Measurements from ENCODE around the gene DIP2A.
"Not testable (repeated sequence)": the region's sequence is repeated elsewhere in the genome, so short reads cannot be mapped to it uniquely, and the experiment has no call there.

Gene DIP2A

GRCh38 chr21:46559291-46559983 is 100.7 kb downstream of the DIP2A start:
- DNase-seq: no peak

GRCh38 chr21:46560568-46561444 is 102.1 kb downstream of the DIP2A start:
- DNase-seq: no peak

- no peak for DNase-seq
Observed at GRCh38 chr21:46561445-46562090, 102.9 kb downstream of the DIP2A start.

GRCh38 chr21:46562472-46562871 is 103.8 kb downstream of the DIP2A start:
- no peak for DNase-seq

GRCh38 chr21:46562964-46563607 is 104.4 kb downstream of the DIP2A start:
- DNase-seq: no peak

- no peak for DNase-seq
Observed at GRCh38 chr21:46564391-46564790, 105.7 kb downstream of the DIP2A start.

GRCh38 chr21:46567348-46567747 is 108.7 kb downstream of the DIP2A start:
- no peak for DNase-seq

- no peak for DNase-seq
Observed at GRCh38 chr21:46568562-46568961, 109.9 kb downstream of the DIP2A start.

- no peak for DNase-seq
Observed at GRCh38 chr21:46569081-46569480, 110.4 kb downstream of the DIP2A start.

GRCh38 chr21:46570119-46570518 is 111.4 kb downstream of the DIP2A start:
- DNase-seq: no peak

- no peak for DNase-seq
Observed at GRCh38 chr21:46570631-46571030, 111.9 kb downstream of the DIP2A start.

- DNase-seq: no peak
Observed at GRCh38 chr21:46572850-46573249, 114.2 kb downstream of the DIP2A start.

- DNase-seq: not testable (repeated sequence)
Observed at GRCh38 chr21:46577786-46578185, 119.1 kb downstream of the DIP2A start.

GRCh38 chr21:46579394-46579793 is 120.7 kb downstream of the DIP2A start:
- DNase-seq: not testable (repeated sequence)

- DNase-seq: no peak
Observed at GRCh38 chr21:46581780-46582307, 123.2 kb downstream of the DIP2A start.

GRCh38 chr21:46585191-46585953 is 126.7 kb downstream of the DIP2A start:
- DNase-seq: no peak

GRCh38 chr21:46594276-46594675 is 135.6 kb downstream of the DIP2A start:
- no peak for DNase-seq

- no peak for DNase-seq
Observed at GRCh38 chr21:46596201-46596600, 137.5 kb downstream of the DIP2A start.

- DNase-seq: no peak
Observed at GRCh38 chr21:46597031-46597430, 138.3 kb downstream of the DIP2A start.

GRCh38 chr21:46597896-46598343 is 139.2 kb downstream of the DIP2A start:
- DNase-seq: no peak

GRCh38 chr21:46598581-46599572 is 140.2 kb downstream of the DIP2A start:
- DNase-seq: no peak

Data from GDM1 (cell line).